HL-60 (cell line): Measurements from ENCODE around the gene RGL1.

Source experiments
- POLR2AphosphoS5 ChIP-seq: IDR thresholded peaks from 2 replicates; pipeline ENCODE4 v1.6.1; 2012; ENCODE audit warnings: low read depth
- SPI1 ChIP-seq: IDR thresholded peaks from 2 replicates; pipeline ENCODE4 v1.6.1; 2012; ENCODE audit warnings: low read depth, mild to moderate bottlenecking, borderline replicate concordance
- TF ChIP-seq, protein P1 (sequence below): IDR thresholded peaks from one replicate; pipeline ENCODE4 v1.5.1; 2011; ENCODE audit warnings: low read length, control low read depth, inconsistent platforms; ENCODE audit not compliant: insufficient read depth

DNA sequence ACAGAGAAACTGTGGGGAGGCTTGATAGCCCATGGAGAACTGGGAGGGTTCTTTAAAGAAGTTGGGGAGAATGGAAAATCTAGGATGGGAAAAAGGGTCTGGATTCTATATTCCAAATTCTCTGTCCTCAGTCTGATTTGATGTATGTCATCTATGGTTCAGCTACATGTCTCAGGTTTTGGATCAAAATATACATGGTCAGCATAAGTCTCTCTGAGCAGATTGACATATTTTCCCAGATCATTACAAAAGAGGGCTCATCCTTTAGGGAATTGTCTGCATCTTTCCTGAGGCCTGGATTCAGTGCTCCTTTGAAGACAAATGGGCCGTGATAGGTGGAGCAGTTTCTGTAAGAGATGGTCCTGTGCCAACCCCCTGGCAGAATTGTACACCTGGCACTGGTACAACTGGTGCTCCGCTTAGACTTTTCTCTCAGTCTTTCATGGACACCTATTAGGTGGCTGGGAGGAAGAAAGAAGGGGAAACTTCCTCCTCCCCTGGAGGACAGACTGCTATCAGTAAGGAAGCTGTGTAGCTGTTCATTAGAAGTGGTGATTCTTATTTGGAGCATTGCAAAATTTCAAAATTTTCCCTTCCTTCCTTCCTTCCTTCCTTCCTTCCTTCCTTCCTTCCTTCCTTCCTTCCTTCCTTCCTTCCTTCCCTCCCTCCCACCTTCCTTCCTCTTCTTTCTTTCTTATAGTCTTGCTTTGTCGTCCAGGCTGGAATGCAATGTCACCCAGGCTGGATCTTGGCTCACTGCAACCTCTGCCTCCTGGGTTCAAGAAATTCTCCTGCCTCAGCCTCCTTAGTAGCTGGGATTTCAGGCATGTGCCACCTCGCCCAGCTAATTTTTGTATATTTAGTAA is 26.1 kb upstream of the RGL1 start:
- TF ChIP-seq, protein P1, sequence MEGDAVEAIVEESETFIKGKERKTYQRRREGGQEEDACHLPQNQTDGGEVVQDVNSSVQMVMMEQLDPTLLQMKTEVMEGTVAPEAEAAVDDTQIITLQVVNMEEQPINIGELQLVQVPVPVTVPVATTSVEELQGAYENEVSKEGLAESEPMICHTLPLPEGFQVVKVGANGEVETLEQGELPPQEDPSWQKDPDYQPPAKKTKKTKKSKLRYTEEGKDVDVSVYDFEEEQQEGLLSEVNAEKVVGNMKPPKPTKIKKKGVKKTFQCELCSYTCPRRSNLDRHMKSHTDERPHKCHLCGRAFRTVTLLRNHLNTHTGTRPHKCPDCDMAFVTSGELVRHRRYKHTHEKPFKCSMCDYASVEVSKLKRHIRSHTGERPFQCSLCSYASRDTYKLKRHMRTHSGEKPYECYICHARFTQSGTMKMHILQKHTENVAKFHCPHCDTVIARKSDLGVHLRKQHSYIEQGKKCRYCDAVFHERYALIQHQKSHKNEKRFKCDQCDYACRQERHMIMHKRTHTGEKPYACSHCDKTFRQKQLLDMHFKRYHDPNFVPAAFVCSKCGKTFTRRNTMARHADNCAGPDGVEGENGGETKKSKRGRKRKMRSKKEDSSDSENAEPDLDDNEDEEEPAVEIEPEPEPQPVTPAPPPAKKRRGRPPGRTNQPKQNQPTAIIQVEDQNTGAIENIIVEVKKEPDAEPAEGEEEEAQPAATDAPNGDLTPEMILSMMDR, result no peak
- TF ChIP-seq SPI1 (no peak), POLR2AphosphoS5 (no peak)
